HCT116 (cell line): ENCODE data around the gene ELAPOR1. TPM values are rescaled to one million over a fixed set of nuclear protein-coding genes. Genes with fewer than 3 reads are reported as not detected.

Experiments used
- ATAC-seq: fragments of 200-7000 bp; cut with Tn5 transposase; 2 replicates; pipeline ENCODE4 v1.9.1; 2020; ENCODE audit warnings: mild to moderate bottlenecking, moderate library complexity
- BruUV-seq: library from RNA; stranded (reverse); fragments of 400-500 nt; replicated peaks from 2 replicates; lab custom pipeline; 2021; lab: Mats Ljungman, UMichigan
- CTCF ChIA-PET: fragments of 300-600 bp; sonication (Branson Sonifier 250); formaldehyde crosslinking; loops from one replicate; lab custom pipeline; 2021; ENCODE audit warnings: antibody characterized with exemption; lab: Charles Lee
- POLR2A ChIA-PET: fragments of 300-600, 350-600 bp; sonication (Branson Sonifier 250); formaldehyde crosslinking; loops from one replicate; lab custom pipeline; 2021; ENCODE audit warnings: antibody characterized with exemption; lab: Charles Lee
- RAD21 ChIA-PET, 2 experiments: fragments of 300-600 bp; sonication (Branson Sonifier 250); formaldehyde crosslinking; loops; one replicate each; lab custom pipeline; 2023; ENCODE audit warnings: low total read pairs in 2 of 2; ENCODE audit not compliant: uncharacterized antibody in 2 of 2, unreplicated experiment in 2 of 2, low non-redundant PET in 1 of 2; lab: Charles Lee
- DNase-seq: peaks from one replicate; pipeline ENCODE4 v3.0.0-alpha.2; 2010; ENCODE audit warnings: low read depth, low spot score
- H2AFZ ChIP-seq: fragments of 200-600 bp; shearing (Covaris generic), sonication (generic); 2 replicates; pipeline ENCODE4 v1.6.1; 2017; ENCODE audit warnings: low read depth, mixed run types, mixed read lengths, antibody characterized with exemption, low read length; ENCODE audit not compliant: poor library complexity, severe bottlenecking
- H3K27ac ChIP-seq: 2 replicates; pipeline ENCODE4 v1.5.1; 2012; ENCODE audit warnings: low read depth, low read length
- H3K27me3 ChIP-seq: fragments of 200-600 bp; sonication (generic); 2 replicates; pipeline ENCODE4 v1.6.1; 2016; ENCODE audit warnings: mixed run types, low read length, mixed read lengths; ENCODE audit not compliant: insufficient read depth
- H3K36me3 ChIP-seq, 2 experiments: fragments of 200-500 bp in 1 of 2; fragments of 200-600 bp in 1 of 2; sonication (Bioruptor generic) in 1 of 2; sonication (generic) in 1 of 2; 2 replicates each; pipeline versions ENCODE4 v1.5.1 to v1.6.1; 2014 to 2016; ENCODE audit warnings: low read length in 2 of 2, inconsistent platforms in 1 of 2, mixed read lengths in 1 of 2, mixed run types in 1 of 2; ENCODE audit not compliant: insufficient read depth in 2 of 2, control insufficient read depth in 1 of 2
- H3K4me1 ChIP-seq, 2 experiments: fragments of 200-600 bp in 1 of 2; sonication (generic) in 1 of 2; 2 replicates each; pipeline versions ENCODE4 v1.5.1 to v1.6.1; 2012 to 2017; ENCODE audit warnings: low read length in 2 of 2, inconsistent platforms in 1 of 2, mild to moderate bottlenecking in 1 of 2, mixed read lengths in 1 of 2, mixed run types in 1 of 2, moderate library complexity in 1 of 2; ENCODE audit not compliant: insufficient read depth in 2 of 2, control insufficient read depth in 1 of 2
- H3K4me2 ChIP-seq: fragments of 200-600 bp; sonication (generic); 2 replicates; pipeline ENCODE4 v1.6.1; 2017; ENCODE audit warnings: mixed run types, low read length, mixed read lengths
- H3K4me3 ChIP-seq, 2 experiments: fragments of 200-600 bp in 1 of 2; sonication (generic) in 1 of 2; replicated peaks in 1 of 2; 2 replicates each; pipeline ENCODE4 v1.5.1; 2011 to 2016; ENCODE audit warnings: low read length in 2 of 2, control low read depth in 1 of 2, low read depth in 1 of 2, mild to moderate bottlenecking in 1 of 2, mixed read lengths in 1 of 2, mixed run types in 1 of 2
- H3K79me2 ChIP-seq: fragments of 200-600 bp; sonication (generic); 2 replicates; pipeline ENCODE4 v1.6.1; 2017; ENCODE audit warnings: mild to moderate bottlenecking, mixed run types, low read length, moderate library complexity, mixed read lengths; ENCODE audit not compliant: insufficient read depth
- H3K9ac ChIP-seq: fragments of 200-600 bp; sonication (generic); 2 replicates; pipeline ENCODE4 v1.6.1; 2016; ENCODE audit warnings: low read length, mixed read lengths
- H3K9me2 ChIP-seq: fragments of 200-600 bp; sonication (generic), shearing (Covaris generic); 2 replicates; pipeline ENCODE4 v1.6.1; 2017; ENCODE audit warnings: mixed run types, mild to moderate bottlenecking, moderate library complexity; ENCODE audit not compliant: insufficient read depth
- H3K9me3 ChIP-seq, 2 experiments: fragments of 200-500 bp in 1 of 2; fragments of 200-600 bp in 1 of 2; sonication (Bioruptor generic) in 1 of 2; sonication (generic) in 1 of 2; 2 replicates each; pipeline ENCODE4 v1.6.1; 2014 to 2017; ENCODE audit warnings: low read length in 2 of 2, mixed read lengths in 2 of 2, inconsistent platforms in 1 of 2, low read depth in 1 of 2, mild to moderate bottlenecking in 1 of 2, mixed run types in 1 of 2, moderate library complexity in 1 of 2; ENCODE audit not compliant: control insufficient read depth in 1 of 2, insufficient read depth in 1 of 2
- H4K20me1 ChIP-seq: fragments of 200-600 bp; sonication (generic), shearing (Covaris generic); 2 replicates; pipeline ENCODE4 v1.6.1; 2017; ENCODE audit warnings: mixed run types, mild to moderate bottlenecking, moderate library complexity; ENCODE audit not compliant: insufficient read depth
- CBX3 ChIP-seq: IDR thresholded peaks from 2 replicates; pipeline ENCODE4 v1.6.1; 2012; ENCODE audit warnings: low read depth
- CEBPB ChIP-seq: IDR thresholded peaks from 2 replicates; pipeline ENCODE4 v1.6.1; 2012; ENCODE audit warnings: low read depth
- CTCF ChIP-seq, 3 experiments: fragments of 200-600 bp in 1 of 3; sonication (generic) in 1 of 3; IDR thresholded peaks in 2 of 3; conservative IDR thresholded peaks in 1 of 3; 2 replicates each; pipeline ENCODE4 v1.5.1; 2012 to 2017; ENCODE audit warnings: low read depth in 2 of 3, low read length in 2 of 3, antibody characterized with exemption in 1 of 3, borderline replicate concordance in 1 of 3, control low read depth in 1 of 3, mild to moderate bottlenecking in 1 of 3, mixed read lengths in 1 of 3, mixed run types in 1 of 3, moderate library complexity in 1 of 3; ENCODE audit not compliant: insufficient read depth in 1 of 3
- EGR1 ChIP-seq: IDR thresholded peaks from 2 replicates; pipeline ENCODE4 v1.6.1; 2012; ENCODE audit warnings: low read depth
- ELF1 ChIP-seq: IDR thresholded peaks from 2 replicates; pipeline ENCODE4 v1.6.1; 2012; ENCODE audit warnings: low read depth, borderline replicate concordance
- EZH2 ChIP-seq: fragments of 200-600 bp; sonication (generic); IDR thresholded peaks from 2 replicates; pipeline ENCODE4 v1.6.1; 2017; ENCODE audit warnings: antibody characterized with exemption, mixed run types
- EZH2phosphoT487 ChIP-seq: fragments of 200-600 bp; IDR thresholded peaks from 2 replicates; pipeline ENCODE4 v1.6.1; 2018; ENCODE audit warnings: antibody characterized with exemption, borderline replicate concordance
- FOSL1 ChIP-seq: IDR thresholded peaks from 2 replicates; pipeline ENCODE4 v1.6.1; 2012; ENCODE audit warnings: low read depth
- POLR2A ChIP-seq: IDR thresholded peaks from 2 replicates; pipeline ENCODE4 v1.7.0; 2011; ENCODE audit warnings: borderline replicate concordance; ENCODE audit not compliant: insufficient read depth, insufficient read length; ENCODE audit errors: extremely low read depth
- POLR2AphosphoS5 ChIP-seq: IDR thresholded peaks from 2 replicates; pipeline ENCODE4 v1.6.1; 2011; ENCODE audit warnings: mild to moderate bottlenecking, low read depth, low read length, moderate library complexity
- RAD21 ChIP-seq: IDR thresholded peaks from 2 replicates; pipeline ENCODE4 v1.6.1; 2012; ENCODE audit warnings: low read depth, mild to moderate bottlenecking
- REST ChIP-seq: IDR thresholded peaks from 2 replicates; pipeline ENCODE4 v1.6.1; 2012; ENCODE audit warnings: low read depth
- SIN3A ChIP-seq: IDR thresholded peaks from 2 replicates; pipeline ENCODE4 v1.6.1; 2012; ENCODE audit warnings: low read depth
- SRF ChIP-seq: IDR thresholded peaks from 2 replicates; pipeline ENCODE4 v1.6.1; 2012; ENCODE audit warnings: low read depth
- TCF7L2 ChIP-seq: IDR thresholded peaks from 2 replicates; pipeline ENCODE4 v1.7.0; 2011; ENCODE audit warnings: borderline replicate concordance, inconsistent platforms; ENCODE audit not compliant: insufficient read depth, insufficient read length; ENCODE audit errors: extremely low read depth
- YY1 ChIP-seq: IDR thresholded peaks from 2 replicates; pipeline ENCODE4 v1.6.1; 2011; ENCODE audit warnings: low read length, low read depth, moderate library complexity, mild to moderate bottlenecking; ENCODE audit not compliant: insufficient replicate concordance; ENCODE audit errors: extremely low read depth
- ZFX ChIP-seq: fragments of 450-650 bp; IDR thresholded peaks from 2 replicates; pipeline ENCODE4 v1.6.1; 2017
- ZNF274 ChIP-seq: fragments of 200-500 bp; sonication (Bioruptor generic); IDR thresholded peaks from 2 replicates; pipeline ENCODE4 v1.6.1; 2014; ENCODE audit warnings: mild to moderate bottlenecking, low read depth, low read length, inconsistent platforms
- intact Hi-C: fragments of 100-400 bp; cut with micrococcal nuclease; formaldehyde crosslinking; loops from 2 replicates; pipeline ENCODE4 v1.10.0; 2022
- total RNA-seq: library from RNA; stranded (reverse); gene quantifications from one replicate; pipeline ENCODE4 v1.2.1, GENCODE V29; 2021; ENCODE audit not compliant: unreplicated experiment
- TF ChIP-seq, protein P1 (sequence below): IDR thresholded peaks from 2 replicates; pipeline ENCODE4 v1.6.1; 2011; ENCODE audit warnings: mild to moderate bottlenecking, low read length, moderate library complexity; ENCODE audit not compliant: insufficient replicate concordance; ENCODE audit errors: extremely low read depth

ELAPOR1 gene
- total RNA-seq, 1 experiment from 2014 or later = 0.57 TPM

DNA sequence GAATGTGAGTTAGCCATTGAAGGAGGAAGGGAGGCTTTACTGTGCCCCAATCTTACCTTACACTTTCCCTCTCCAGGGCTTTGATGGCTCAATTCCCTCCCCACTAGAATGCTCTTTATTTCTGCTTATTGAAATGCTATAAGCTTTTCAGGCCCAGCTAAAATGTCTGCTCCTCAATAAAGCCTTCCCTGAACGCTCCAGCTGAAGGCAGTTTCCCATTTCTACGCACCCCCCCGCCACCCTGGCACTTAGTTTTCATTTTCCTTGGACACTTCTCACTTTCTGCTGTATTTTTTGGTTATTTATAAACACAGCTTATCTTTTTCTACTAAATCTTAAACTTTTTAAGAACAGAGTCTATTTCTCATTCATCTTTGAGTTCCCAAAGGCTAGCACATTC lies 30.4 kb upstream of the ELAPOR1 start:
- no peaks in the 10 kb centered on the region for H3K36me3 ChIP-seq
- intact Hi-C loops = no loop called here
- no peak overlapping the region for H3K4me3 ChIP-seq
- RAD21 ChIA-PET = no interaction called here
- H3K9me3 ChIP-seq = no peaks in the 10 kb centered on the region
- TF ChIP-seq YY1 (no peak), CTCF (IDR thresholded peaks at IDR 0.05 in 2 of 3, conservative IDR thresholded peaks at IDR 0.05 in 1 of 3; ENCODE audit: borderline replicate concordance in 1 of 3, insufficient read depth in 1 of 3, low read depth in 2 of 3, low read length in 2 of 3) (no peak), REST (no peak), CEBPB (no peak), EZH2phosphoT487 (no peak), ELF1 (no peak), EZH2 (no peak), RAD21 (no peak), SRF (no peak), POLR2A (no peak), EGR1 (no peak), ZFX (no peak), TCF7L2 (no peak), CBX3 (no peak), FOSL1 (no peak), ZNF274 (no peak), SIN3A (no peak), POLR2AphosphoS5 (no peak)
- TF ChIP-seq, protein P1, sequence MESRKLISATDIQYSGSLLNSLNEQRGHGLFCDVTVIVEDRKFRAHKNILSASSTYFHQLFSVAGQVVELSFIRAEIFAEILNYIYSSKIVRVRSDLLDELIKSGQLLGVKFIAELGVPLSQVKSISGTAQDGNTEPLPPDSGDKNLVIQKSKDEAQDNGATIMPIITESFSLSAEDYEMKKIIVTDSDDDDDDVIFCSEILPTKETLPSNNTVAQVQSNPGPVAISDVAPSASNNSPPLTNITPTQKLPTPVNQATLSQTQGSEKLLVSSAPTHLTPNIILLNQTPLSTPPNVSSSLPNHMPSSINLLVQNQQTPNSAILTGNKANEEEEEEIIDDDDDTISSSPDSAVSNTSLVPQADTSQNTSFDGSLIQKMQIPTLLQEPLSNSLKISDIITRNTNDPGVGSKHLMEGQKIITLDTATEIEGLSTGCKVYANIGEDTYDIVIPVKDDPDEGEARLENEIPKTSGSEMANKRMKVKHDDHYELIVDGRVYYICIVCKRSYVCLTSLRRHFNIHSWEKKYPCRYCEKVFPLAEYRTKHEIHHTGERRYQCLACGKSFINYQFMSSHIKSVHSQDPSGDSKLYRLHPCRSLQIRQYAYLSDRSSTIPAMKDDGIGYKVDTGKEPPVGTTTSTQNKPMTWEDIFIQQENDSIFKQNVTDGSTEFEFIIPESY = no peak
- no peak for DNase-seq
- no peaks in the 10 kb centered on the region for H3K9me2 ChIP-seq
- POLR2A ChIA-PET = interaction anchor here (2.6 kb wide), 1 partner anchor 17 kb away, joined by 10 read pairs; no protein-coding TSS in a partner anchor
- no peaks in the 10 kb centered on the region for H3K79me2 ChIP-seq
- no peak overlapping the region for H3K27ac ChIP-seq
- no peak overlapping the region for H2AFZ ChIP-seq
- H3K27me3 ChIP-seq = no peaks in the 10 kb centered on the region
- no peak overlapping the region for H3K4me2 ChIP-seq
- no peak overlapping the region for H3K9ac ChIP-seq
- H3K4me1 ChIP-seq = peaks cover 12 to 15% of the 10 kb centered on the region in 2 experiments
- no peaks in the 10 kb centered on the region for H4K20me1 ChIP-seq
- BruUV-seq = no TSS peak
- CTCF ChIA-PET = interaction anchor here (1.9 kb wide), 1 partner anchor 16 kb away, joined by 4 read pairs; no protein-coding TSS in a partner anchor
- no peak for ATAC-seq
